GM04503 (cell line): ENCODE results near the gene GTF2IRD1.
"Not testable (repeated sequence)": the region's sequence is repeated elsewhere in the genome, so short reads cannot be mapped to it uniquely, and the experiment has no call there.

Source experiments
- DNase-seq: peaks from one replicate; pipeline ENCODE4 v3.0.0-alpha.2; 2012; ENCODE audit warnings: low read depth

Gene GTF2IRD1

DNA sequence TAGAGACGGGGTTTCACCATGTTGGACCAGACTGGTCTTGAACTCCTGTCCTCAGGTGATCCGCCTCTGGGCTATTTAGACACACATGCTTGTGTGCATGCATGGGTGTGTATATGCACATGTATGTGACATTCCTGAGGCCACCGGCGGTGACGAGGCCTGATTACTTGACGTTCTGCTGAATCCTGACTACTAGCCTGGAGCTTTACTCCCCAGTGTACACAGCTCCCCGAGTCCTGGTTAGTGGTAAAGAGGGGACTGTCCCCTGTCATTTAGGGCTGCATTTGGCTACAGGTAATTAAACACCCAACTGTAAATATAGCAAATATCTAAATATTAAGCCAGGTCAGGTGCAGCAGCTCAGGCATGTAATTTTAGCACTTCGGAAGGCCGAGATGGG is 14.2 kb downstream of the GTF2IRD1 start:
- no peak for DNase-seq

DNA sequence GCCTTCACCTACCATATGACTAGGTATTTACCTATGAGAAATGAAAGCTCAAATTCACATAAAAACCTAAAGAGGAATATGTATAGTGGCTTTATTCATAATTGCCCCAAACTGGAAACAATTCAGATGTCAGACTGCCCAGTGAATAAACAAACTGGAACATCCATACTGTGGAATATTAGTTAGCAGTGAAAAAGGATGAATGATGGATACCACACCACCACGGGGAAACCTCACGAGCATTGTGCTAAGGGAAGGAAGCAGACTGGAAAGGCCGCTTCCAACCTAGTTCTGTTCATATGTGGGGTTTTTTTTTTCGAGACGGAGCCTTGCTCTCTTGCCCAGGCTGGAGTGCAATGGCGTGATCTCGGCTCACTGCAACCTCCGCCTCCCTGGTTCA is 16.8 kb downstream of the GTF2IRD1 start:
- no peak for DNase-seq

DNA sequence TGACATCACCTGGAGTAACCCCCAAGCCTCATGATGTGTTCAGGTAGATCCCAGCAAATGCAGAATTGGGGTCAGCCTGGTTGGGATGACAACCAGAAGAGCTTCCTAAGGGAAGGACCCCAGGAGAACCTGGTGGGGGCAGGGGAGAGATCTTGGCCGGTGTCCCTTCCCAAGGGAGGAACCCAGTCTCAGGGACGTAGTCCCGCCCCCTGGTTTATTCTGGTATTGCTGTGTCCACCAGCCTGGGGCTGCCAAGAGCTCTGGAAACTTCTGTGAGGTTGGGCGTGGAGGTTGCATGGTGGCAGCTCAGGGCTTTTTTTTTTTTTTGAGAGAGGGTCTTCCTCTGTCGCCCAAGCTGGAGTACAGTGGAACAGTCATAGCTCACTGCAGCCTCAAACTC is 19.4 kb downstream of the GTF2IRD1 start:
- no peak for DNase-seq

DNA sequence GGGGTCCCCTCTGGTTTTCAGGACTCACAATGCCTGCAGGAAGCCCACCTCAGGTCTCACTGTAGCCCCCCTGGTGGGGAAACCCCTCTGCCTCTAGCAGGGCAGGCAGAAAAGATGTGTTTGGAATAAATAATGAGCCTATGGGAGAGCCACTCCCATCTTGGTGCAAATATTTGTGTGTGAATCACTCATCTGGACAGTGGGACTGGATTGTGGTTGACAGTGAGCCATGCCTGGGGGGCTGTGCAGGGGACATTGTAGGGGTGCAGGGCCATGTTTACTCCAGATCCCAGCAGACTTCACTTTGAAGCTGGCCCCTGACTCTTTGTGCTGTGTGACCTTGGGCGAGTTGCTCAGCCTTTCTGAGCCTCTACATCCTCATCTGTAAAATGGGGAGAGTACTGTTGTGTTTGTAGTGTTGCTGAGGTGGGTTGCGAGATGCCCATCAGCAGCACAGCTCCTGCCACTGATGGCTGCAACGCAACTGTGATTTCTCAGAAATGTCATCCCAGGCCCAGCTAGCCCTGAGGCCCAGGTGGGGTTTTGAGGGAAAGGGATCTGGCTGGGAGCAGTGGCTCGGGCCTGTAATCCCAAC is 20.7 kb downstream of the GTF2IRD1 start:
- no peak for DNase-seq

DNA sequence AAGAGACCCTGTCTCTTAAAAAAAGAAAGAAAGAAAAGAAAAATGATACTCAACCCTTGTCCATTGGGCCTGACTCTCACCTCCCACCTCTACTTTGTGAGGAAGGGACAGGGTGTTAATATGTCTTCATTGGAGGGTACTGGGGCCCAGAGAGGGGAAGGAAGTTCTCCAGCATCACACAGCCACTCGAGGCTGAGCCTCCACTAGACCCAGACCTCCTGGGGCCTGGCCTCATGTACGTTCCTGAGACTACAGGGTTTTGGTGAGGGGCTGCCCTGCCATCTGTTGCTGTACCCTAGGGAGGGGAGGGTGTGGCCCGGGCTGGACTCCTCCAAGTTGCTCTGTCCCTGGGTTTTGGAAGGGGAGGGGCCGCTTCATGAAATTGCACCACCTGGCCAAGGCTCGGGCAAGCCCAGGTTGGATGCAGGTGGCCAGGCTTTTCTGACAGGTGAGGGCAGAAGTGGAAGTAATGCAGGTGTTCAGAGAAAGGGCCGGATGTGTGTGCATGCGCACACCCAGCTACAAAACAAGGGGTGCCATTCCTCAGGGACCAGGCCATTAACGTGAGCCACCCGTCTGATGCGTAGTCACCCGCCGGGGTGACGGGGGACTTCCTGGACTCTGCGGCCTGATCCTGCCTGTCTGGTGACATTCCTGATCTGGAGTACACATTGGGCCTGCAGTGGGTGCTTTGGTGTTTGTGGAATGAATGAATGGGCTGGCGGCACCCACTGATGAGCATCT is 21.7 kb downstream of the GTF2IRD1 start:
- DNase-seq, result no peak

DNA sequence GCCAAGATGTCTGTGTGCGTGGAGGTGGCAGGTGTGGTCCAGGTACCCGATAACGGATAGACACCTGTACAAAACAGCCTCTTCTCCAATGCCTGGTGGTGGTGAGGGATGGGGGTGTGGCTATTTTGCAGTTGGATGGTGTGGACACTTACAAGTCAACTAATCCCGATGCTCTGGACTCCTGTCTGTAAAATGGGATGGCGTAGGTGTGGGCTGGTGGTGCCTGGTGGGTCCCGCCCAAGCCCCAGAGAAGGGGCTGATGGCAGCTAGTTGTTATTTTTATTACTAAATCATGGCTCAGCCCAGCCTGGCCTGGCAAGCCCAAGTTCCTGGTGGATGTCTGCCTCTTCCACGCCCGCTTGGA is 22.3 kb downstream of the GTF2IRD1 start:
- DNase-seq, result no peak

DNA sequence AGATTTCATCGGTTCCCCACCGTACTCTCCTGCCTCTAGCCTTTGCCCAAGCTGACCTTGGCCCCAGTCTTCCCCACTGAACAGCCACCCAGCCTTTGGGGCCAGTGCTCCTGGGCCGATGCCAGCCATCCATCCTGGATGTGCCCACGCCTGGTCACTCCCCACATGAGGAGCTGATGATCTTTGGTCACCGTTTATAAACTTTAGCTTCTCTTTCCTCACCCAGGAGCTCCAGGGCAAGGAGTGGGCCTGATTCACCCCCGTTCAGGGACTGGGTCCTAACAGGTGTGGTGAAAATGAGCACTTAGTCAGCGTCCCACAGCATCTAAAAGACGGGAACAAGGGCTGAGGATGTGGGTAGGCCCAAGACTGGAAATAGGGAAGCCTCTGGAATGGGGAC is 22.9 kb downstream of the GTF2IRD1 start:
- no peak for DNase-seq

DNA sequence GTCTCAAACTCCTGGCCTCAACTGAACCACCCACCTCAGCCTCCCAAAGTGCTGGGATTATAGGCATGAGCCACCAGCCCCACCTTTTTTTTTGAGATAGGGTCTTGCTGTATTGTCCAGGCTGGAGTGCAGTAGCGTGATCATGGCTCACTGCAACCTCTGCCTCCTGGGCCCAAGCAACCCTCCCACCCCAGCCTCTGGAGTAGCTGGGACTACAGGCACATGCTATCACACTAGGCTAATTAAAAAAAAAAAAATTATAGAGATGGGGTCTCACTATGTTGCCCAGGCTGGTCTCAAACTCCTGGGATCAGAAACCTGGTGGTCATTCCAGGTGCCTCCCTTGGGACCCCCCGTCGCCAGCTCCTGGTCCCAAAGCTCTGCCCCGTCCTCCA is 25.0 kb downstream of the GTF2IRD1 start:
- no peak for DNase-seq

DNA sequence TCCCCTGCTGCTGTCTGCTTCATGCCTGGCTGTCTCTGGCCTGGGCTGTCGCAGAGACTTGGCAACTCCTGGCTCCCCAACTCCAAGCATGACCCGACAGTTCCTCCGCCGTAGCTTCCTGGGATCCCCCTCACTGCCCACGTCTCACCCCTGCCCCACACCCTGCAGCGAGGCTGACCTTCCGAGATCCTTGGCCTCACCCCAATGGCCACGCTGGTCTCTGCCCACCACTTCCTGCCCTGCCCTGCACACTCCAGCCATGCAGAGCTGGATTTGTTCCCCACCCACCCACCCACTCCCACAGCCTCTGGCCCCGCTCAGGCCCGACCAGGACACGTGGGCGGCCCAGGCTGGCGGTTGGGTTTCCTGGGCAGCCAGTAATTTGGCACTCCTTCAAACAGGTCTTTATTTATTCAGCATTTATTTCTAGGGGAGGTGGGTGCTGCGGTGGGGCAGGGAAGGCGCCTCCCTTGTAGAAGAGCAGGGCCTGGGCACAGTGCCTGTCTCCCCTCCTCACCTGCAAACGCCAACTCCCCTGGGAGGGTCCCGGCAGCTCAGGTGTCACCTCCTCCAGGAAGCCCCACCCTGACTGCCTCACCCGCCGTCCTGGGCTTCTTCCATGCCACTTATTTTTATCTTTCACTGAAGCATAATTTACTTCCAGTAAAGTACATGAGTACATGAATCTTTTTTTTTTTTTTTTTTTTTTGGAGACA is 25.5 kb downstream of the GTF2IRD1 start:
- no peak for DNase-seq

DNA sequence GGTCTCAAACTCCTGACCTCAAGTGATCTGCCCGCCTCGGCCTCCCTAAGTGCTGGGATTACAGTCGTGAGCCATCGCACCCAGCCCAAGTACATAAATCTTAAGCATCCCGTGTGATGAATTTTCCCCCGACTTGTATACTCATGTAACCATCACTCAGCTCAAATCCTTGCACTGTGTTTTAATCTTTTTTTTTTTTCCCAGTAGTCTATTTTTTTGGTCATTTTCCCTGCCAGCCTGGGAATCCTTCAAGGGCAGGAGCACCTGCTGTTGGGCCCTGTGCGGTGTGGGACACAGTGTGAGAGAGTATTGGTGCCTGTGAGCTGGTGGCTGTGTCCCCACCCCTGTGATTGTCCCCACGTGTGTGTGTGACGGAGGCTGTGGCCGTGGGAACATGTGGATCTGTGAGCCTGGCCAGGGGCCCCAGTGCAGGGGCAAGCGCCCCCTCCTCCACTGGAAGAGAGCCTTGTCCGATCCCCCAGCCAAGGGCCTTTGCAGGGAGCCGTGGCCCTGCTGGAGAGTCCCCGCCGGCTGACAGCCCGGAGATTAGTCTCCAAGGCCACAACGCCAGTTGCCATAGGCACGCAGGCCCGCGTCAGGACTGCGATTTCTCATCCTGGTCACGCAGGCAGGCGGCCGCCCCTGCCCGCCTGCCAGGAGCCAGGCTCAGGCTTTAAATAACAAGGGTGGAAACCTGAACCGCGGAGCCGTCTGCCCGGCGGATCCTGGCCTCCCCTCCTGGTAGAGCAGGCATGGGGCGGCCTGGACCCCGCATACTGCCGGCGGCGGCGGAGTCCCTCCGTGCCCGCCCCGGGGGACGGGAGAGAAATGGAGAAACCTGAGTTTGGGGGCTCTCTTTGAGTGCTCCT is 26.5 kb downstream of the GTF2IRD1 start:
- DNase-seq, result peak; percentile 57

DNA sequence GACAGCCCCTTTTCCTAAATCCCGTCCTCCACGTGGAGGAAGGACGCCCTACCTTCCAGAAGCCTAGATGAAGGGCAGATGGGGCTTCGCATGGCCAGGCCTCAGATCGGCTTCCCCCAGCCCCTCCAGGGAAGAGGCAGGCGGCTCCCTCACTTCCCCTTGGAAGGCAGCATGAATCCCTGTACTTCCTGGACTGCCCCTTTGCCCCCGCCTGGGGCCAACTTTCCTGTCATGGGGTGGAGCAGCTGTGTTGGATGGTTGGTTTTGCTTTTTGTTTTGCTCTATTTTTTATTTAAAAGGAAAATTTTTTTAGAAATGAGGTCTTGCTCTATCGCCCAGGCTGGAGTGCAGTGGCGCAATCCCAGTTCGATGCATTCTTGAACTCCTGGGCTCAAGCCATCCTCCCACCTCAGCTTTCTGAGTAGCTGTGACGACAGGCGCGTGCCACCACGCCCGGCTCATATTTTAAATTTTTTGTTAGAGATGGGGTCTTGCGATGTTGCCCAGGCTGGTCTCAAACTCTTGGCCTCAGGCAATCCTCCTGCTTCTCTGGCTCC is 27.2 kb downstream of the GTF2IRD1 start:
- DNase-seq, result peak; percentile 61

DNA sequence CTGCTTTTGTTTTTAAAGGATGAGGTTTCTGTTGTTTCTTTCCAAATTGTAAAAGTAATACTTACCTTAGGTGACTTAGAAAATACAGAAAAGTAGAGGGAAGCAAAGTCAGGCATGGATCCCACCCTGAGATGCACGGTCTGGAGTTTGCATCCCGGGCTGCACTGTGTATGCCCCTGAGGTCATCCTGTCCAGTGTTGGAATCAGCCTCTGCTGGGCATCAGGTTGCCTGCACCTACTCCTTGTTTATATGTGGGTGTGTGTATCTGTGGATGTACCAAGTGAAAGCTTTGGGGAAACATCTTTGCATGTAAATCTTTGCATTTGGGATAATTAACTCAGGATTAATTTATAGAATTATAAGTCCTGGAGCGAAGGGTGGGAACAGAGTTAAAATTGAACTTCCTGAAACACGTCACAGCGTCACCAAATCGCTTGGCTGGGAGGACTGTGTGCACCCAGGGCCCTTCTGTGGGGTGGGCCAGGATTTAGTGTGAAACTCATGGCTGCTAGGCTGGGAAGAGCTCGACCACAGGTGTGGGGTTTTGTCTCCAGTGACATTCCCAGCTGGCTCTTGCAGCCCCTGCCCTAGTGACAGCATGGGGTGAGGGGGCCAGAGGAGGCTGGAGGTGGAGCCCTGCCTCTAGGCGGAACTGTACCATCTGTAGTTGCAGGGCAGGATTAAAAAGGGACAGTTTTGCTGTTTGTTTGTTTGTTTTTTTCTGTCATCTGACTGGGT is 27.9 kb downstream of the GTF2IRD1 start:
- no peak for DNase-seq

DNA sequence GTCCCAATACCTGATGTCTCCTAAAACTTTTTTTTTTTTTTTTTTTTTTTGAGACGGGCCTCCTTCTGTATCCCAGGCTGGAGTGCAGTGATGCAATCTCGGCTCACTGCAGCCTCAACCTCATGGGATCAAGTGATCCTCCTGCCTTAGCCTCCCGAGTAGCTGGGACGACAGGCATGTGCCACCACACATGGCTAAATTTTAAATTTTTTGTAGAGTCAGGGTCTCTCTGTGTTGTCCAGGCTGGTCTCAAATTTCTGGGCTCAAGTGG is 28.4 kb downstream of the GTF2IRD1 start:
- DNase-seq, result no peak

DNA sequence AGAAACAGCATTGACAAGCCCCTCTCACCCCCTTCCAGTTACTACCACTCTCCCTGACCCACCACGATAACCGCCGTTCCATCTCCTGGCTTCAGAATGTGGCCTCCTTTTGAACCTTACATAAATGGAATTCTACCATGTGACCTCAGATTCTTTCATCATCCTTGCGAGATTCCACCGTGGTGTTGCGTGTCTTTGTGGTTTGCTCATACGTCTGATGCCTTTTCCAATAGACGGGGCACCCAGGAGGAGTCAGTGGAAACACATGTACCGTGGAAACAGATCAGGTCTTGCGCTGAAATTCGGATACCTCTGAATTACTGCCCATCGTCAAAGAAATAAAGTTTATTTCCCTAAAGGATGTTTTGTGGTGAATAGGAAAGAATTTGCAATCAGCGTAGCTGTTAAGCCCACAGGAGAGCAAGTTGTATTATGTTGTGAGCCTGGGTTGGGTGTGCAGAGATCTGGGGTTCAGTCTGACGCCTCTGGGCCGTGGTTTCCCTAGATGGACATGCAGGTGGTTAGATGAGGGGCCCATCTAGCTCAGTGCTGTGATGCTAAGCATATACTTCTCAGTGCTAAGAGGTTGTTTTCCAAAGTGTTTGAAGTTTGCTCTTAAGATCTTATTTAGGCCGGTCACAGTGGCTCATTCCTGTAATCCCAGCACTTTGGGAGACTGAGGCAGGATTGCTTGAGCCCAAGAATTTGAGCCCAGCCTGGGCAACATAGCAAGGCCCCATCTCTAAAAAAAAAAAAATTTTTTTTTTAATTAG is 29.1 kb downstream of the GTF2IRD1 start:
- DNase-seq, result peak; percentile 94

DNA sequence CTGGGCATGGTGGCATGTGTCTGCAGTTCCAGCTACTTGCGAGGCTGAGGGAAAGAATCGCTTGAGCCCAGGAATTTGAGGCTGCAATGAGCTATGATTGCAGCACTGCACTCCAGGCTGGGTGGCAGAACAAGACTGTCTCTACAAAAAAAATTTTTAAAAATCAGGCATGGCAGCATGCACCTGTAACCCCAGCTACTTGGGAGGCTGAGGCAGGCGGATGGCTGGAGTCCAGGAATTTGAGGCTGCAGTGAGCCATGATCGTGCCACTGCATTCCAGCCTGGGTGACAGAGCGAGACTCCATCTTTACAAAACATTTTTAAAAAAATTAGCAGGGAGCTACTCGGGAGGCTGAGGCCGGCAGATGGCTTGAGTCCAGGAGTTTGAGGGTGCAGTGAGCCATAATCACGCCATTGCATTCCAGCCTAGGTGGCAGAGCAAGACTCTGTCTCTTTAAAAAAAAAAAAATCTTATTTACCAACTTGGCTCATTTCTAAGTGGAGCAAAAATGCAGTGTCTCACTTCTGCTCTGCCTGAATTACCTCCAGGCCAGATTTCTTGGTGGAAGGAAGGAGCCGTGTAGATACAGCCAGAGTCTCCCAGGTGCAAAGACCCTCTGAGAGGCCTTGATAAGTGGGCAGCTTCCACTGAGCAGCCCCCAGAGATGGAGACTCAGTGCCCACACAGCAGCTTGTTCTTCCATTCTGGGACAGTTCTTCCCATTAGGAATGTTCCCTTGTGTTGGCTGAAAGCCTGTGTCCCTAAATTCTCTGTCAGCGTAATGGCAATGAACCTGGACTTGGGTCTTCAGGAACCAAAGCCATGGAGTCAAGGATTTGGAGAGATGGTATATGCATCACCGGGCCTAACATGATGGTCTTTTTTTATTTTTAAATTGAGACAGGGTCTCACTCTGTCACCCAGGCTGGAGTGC is 30.0 kb downstream of the GTF2IRD1 start:
- peak; percentile 43 for DNase-seq

DNA sequence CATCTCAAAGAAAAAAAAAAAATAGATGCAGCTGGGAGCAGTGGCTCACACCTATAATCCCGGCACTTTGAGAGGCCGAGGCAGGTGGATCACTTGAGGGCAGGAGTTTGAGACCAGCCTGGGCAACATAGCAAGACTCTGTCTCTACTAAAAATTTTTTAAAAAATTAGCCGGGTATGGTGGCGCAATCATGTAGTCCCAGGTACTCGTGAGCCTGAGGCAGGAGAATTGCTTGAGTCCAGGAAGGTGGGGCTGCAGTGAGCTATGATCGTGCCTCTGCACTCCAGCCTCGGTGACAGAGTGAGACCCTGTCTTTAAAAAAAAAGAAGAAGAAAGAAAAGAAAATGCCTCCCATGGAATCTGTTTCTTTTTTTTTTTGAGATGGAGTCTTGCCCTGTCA is 31.9 kb downstream of the GTF2IRD1 start:
- DNase-seq, result no peak

DNA sequence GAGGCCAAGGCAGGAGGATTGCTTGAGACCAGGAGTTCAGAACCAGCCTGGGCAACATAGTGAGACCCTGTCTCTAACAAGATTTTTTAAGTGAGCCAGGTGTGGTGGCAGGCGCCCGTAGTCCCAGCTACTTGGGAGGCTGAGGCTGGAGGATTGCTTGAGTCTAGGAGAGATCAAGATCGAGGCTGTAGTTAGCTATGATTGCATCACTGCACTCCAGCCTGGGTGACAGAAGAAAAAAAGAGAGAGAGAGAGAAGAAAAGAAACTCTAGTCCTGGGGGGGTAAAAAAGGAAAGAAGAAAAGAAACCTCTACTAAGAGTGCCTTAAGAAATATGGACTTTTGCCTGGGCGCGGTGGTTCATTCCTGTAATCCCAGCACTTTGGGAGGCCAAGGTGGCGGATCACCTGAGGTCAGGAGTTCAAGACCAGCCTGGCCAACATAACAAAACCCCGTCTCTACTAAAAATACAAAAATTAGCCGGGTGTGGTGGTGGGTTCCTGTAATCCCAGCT is 34.9 kb downstream of the GTF2IRD1 start:
- not testable (repeated sequence) for DNase-seq

DNA sequence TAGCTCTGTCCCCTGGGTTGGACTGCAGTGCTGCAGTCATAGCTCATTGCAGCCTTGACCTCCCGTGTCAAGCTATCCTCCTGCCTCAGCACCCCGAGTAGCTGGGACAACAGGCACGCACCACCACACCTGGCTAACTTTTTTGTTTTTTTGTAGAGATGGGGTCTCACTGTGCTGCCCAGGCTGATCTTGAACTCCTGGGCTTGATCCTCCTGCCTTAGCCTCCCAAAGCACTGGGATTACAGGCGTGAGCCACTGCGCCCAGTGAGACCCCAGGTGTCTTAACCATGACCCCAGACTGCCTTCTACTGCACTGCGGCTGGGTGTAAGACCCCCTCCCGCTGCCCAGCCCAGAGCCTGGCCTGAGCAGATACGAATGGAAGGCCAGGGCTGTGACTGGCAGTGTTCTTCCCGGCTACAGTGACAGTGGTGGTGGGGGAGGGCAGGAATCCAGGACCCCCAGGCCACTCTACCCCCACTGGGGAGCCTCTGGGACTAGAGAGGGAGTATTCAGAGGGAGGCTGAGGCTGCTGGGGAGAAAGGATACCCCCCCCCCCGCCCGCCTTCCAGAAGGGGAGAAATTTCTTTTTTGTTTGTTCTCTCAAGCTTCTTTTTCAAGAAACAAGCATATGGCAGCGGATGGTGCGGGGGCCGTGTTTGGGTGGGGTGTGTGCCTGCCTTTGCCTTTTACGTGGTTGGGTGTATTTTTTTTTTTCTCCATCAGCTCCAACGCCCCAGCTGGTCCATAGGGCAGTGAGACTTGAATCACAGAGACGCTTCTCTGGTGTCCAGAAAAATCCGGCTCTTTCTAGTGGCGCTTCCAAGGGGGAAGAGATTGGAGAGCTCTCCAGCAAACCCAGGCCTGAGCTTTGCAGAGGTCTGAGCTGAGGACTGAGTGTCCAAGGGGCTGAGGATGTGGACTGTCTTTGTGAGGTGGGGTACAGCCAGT is 36.6 kb downstream of the GTF2IRD1 start:
- no peak for DNase-seq
